PC-9 (cell line): ENCODE results near the gene BRWD1. TPM values are rescaled to one million over a fixed set of nuclear protein-coding genes. Genes with fewer than 3 reads are reported as not detected.

Source experiments
- BruUV-seq: library from RNA; stranded (reverse); fragments of 400-500 nt; replicated peaks from 2 replicates; lab custom pipeline; 2021; lab: Mats Ljungman, UMichigan
- CTCF ChIA-PET: fragments of 300-600 bp; sonication (Branson Sonifier 250); formaldehyde crosslinking; loops from one replicate; lab custom pipeline; 2022; ENCODE audit warnings: antibody characterized with exemption; lab: Charles Lee
- POLR2A ChIA-PET: fragments of 300-600 bp; sonication (Branson Sonifier 250); formaldehyde crosslinking; loops from one replicate; lab custom pipeline; 2022; ENCODE audit warnings: antibody characterized with exemption; ENCODE audit not compliant: unreplicated experiment; lab: Charles Lee
- DNase-seq, 2 experiments: peaks; one replicate each; pipeline versions ENCODE4 v3.0.0 to v3.0.0-alpha.2; 2015 to 2022; ENCODE audit warnings: mixed read lengths in 1 of 2
- H2AFZ ChIP-seq: fragments of 200-600 bp; sonication (generic); 2 replicates; pipeline ENCODE4 v1.8.1; 2017; ENCODE audit warnings: antibody characterized with exemption
- H3F3A ChIP-seq: fragments of 200-600 bp; sonication (generic); 2 replicates; pipeline ENCODE4 v1.8.1; 2017; ENCODE audit warnings: antibody characterized with exemption, mild to moderate bottlenecking, low read depth; ENCODE audit not compliant: insufficient read depth
- H3K27ac ChIP-seq: fragments of 200-600 bp; sonication (generic); 2 replicates; pipeline ENCODE4 v1.6.1; 2016; ENCODE audit warnings: mixed run types
- H3K27me3 ChIP-seq: fragments of 200-600 bp; sonication (generic); 2 replicates; pipeline ENCODE4 v1.6.1; 2016; ENCODE audit warnings: low read depth, mixed run types; ENCODE audit not compliant: insufficient read depth
- H3K36me3 ChIP-seq: fragments of 200-600 bp; sonication (generic); 2 replicates; pipeline ENCODE4 v1.6.1; 2016; ENCODE audit warnings: low read depth, mixed run types
- H3K4me1 ChIP-seq: fragments of 200-600 bp; sonication (generic); replicated peaks from 2 replicates; pipeline ENCODE4 v1.6.1; 2016; ENCODE audit warnings: mixed run types; ENCODE audit not compliant: insufficient read depth
- H3K4me2 ChIP-seq: fragments of 200-600 bp; sonication (generic); 2 replicates; pipeline ENCODE4 v1.6.1; 2017; ENCODE audit warnings: mixed run types
- H3K4me3 ChIP-seq: fragments of 200-600 bp; sonication (generic); 2 replicates; pipeline ENCODE4 v1.6.1; 2016; ENCODE audit warnings: mixed run types
- H3K79me2 ChIP-seq: fragments of 200-600 bp; sonication (generic); 2 replicates; pipeline ENCODE4 v1.6.1; 2017; ENCODE audit warnings: low read depth, mixed run types
- H3K9me2 ChIP-seq: fragments of 200-600 bp; sonication (generic); 2 replicates; pipeline ENCODE4 v1.8.1; 2017; ENCODE audit warnings: mild to moderate bottlenecking; ENCODE audit not compliant: insufficient read depth
- H3K9me3 ChIP-seq: fragments of 200-600 bp; sonication (generic); 2 replicates; pipeline ENCODE4 v1.8.1; 2016; ENCODE audit warnings: low read depth; ENCODE audit not compliant: insufficient read depth
- H4K20me1 ChIP-seq: fragments of 200-600 bp; sonication (generic); 2 replicates; pipeline ENCODE4 v1.8.1; 2017; ENCODE audit not compliant: insufficient read depth
- EZH2 ChIP-seq: fragments of 200-600 bp; sonication (generic); IDR thresholded peaks from 2 replicates; pipeline ENCODE4 v1.8.0; 2017; ENCODE audit warnings: antibody characterized with exemption, low read depth
- intact Hi-C: fragments of 100-400 bp; cut with micrococcal nuclease; formaldehyde crosslinking; loops from one replicate; pipeline ENCODE4 v1.10.0; 2022; ENCODE audit not compliant: unreplicated experiment
- total RNA-seq: library from RNA; stranded (reverse); gene quantifications from 2 replicates; pipeline ENCODE4 v1.2.3, GENCODE V29; 2021
- TF ChIP-seq, protein P1 (sequence below): fragments of 200-600 bp; sonication (generic); conservative IDR thresholded peaks from 2 replicates; pipeline ENCODE4 v1.6.1; 2017; ENCODE audit warnings: mixed run types, antibody characterized with exemption, mild to moderate bottlenecking, moderate library complexity

The BRWD1 gene
- total RNA-seq, 1 experiment from 2014 or later: 42.9 TPM

DNA sequence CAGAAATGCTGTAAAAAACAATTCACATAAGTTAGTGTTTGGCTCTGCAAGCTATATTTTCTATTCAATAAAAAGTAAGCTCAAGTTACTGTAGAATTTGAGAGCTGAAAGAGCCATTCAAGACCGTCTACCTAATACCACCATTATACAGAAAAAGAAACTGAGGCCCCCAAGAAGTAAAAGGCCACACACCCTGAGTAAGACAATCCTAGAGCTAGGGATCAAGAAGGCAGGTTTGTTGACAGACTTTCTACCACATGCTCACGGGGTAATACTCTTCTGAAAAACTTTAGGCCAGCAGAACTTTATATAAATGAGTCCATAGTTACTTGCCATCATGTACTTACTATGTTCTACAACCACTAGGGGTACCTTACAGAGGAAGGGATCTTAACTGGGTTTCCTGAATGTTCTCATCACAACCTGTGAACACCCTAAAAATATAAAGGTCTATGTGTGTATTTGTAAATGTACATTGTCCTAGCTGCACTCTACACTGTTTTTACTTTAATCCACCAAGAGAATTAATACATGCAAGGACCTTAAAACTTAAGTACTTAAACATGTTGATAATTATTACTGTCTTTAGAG, 132.9 kb downstream of the BRWD1 start:
- no peaks in the 10 kb centered on the region for H3K9me3 ChIP-seq
- intact Hi-C loops: loop anchor here (5.0 to 10.0 kb wide), 2 partner anchors 204 to 267 kb away; partner anchors contain the start of gene LCA5L
- H3K4me1 ChIP-seq: peaks cover 9% of the 10 kb centered on the region
- BruUV-seq: no TSS peak
- no peaks in the 10 kb centered on the region for H3K27me3 ChIP-seq
- peaks cover 15% of the 10 kb centered on the region for H3F3A ChIP-seq
- no peak overlapping the region for H3K4me3 ChIP-seq
- DNase-seq: no peak
- peaks cover 23% of the 10 kb centered on the region for H3K79me2 ChIP-seq
- TF ChIP-seq EZH2: no peak
- TF ChIP-seq, protein P1, sequence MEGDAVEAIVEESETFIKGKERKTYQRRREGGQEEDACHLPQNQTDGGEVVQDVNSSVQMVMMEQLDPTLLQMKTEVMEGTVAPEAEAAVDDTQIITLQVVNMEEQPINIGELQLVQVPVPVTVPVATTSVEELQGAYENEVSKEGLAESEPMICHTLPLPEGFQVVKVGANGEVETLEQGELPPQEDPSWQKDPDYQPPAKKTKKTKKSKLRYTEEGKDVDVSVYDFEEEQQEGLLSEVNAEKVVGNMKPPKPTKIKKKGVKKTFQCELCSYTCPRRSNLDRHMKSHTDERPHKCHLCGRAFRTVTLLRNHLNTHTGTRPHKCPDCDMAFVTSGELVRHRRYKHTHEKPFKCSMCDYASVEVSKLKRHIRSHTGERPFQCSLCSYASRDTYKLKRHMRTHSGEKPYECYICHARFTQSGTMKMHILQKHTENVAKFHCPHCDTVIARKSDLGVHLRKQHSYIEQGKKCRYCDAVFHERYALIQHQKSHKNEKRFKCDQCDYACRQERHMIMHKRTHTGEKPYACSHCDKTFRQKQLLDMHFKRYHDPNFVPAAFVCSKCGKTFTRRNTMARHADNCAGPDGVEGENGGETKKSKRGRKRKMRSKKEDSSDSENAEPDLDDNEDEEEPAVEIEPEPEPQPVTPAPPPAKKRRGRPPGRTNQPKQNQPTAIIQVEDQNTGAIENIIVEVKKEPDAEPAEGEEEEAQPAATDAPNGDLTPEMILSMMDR: no peak; the same call in 1 of the 2 replicates
- no peaks in the 10 kb centered on the region for H4K20me1 ChIP-seq
- H3K4me2 ChIP-seq: peak overlapping the region; percentile 93; the same call in 1 of the 2 replicates
- ChIA-PET CTCF (no interaction called here), POLR2A (no interaction called here)
- H3K36me3 ChIP-seq: no peaks in the 10 kb centered on the region
- H2AFZ ChIP-seq: no peak overlapping the region
- no peak overlapping the region for H3K27ac ChIP-seq
- no peaks in the 10 kb centered on the region for H3K9me2 ChIP-seq

DNA sequence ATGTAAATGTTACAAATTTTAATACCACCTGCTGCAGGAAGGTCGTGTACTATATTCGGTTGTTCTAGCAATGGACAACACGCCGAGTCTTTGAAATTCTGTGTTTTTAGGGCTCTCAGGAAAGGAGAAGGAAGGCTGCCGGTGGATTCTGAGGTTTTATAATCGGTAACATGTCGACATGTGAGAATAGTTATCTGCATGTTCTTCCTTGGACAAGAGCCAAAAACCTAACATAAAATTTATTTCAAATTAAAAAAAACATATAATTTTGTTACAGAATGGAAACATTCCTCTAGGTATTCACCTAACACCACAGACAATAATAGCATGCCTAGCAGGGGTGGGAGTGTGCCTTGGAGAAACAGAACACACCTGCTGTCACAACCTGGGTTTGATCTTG, 135.0 kb downstream of the BRWD1 start:
- no peak for DNase-seq
- H3F3A ChIP-seq: no peaks in the 10 kb centered on the region
- intact Hi-C loops: loop anchor here (10.0 kb wide), 1 partner anchor 674 kb away; no protein-coding TSS in a partner anchor
- no TSS peak for BruUV-seq
- no peak overlapping the region for H2AFZ ChIP-seq
- ChIA-PET CTCF (no interaction called here), POLR2A (no interaction called here)
- no peaks in the 10 kb centered on the region for H3K36me3 ChIP-seq
- H4K20me1 ChIP-seq: 0 out of 2 replicates have a peak, but pooled peaks cover 3% of the 10 kb centered on the region
- H3K27ac ChIP-seq: no peak overlapping the region
- peaks cover 9% of the 10 kb centered on the region for H3K4me1 ChIP-seq
- peaks cover 23% of the 10 kb centered on the region for H3K79me2 ChIP-seq
- TF ChIP-seq, protein P1: no peak
- no peak for TF ChIP-seq EZH2
- H3K4me3 ChIP-seq: no peak overlapping the region
- no peak overlapping the region for H3K4me2 ChIP-seq
- no peaks in the 10 kb centered on the region for H3K9me2 ChIP-seq
- H3K27me3 ChIP-seq: no peaks in the 10 kb centered on the region
- no peaks in the 10 kb centered on the region for H3K9me3 ChIP-seq

DNA sequence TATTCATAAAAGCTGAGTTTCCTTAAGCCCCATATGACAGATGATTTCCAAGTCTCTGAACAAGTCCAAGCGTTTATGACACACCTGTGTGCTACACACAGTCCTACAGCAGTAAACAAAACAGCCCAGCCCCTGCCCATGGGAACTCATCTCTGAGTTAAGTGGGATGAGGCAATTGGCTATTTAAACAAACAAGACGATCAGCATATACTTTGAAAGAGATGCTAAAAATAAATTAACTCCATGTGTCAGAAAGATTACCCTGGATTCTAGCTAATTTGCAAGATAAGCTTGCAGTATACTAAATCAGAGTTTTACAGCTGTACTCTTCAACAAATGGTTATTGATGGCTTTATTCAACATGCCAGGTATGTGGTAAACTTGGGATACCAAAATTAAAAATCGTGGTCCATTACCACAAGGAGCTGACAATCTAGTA, 137.1 kb downstream of the BRWD1 start:
- no TSS peak for BruUV-seq
- DNase-seq: no peak
- H3K36me3 ChIP-seq: no peaks in the 10 kb centered on the region

More for the DNA sequence above, 137.1 kb downstream of the BRWD1 start:
- POLR2A ChIA-PET: no interaction called here
- no peaks in the 10 kb centered on the region for H3K9me2 ChIP-seq
- no peaks in the 10 kb centered on the region for H3K9me3 ChIP-seq
- no peaks in the 10 kb centered on the region for H3K4me1 ChIP-seq
- no peaks in the 10 kb centered on the region for H3K27me3 ChIP-seq
- TF ChIP-seq, protein P1: no peak
- TF ChIP-seq EZH2: no peak
- 0 out of 2 replicates have a peak, but pooled peaks cover 3% of the 10 kb centered on the region for H4K20me1 ChIP-seq
- no peak overlapping the region for H3K4me2 ChIP-seq
- peaks cover 9% of the 10 kb centered on the region; the same call in 1 of the 2 replicates for H3K79me2 ChIP-seq
- no peak overlapping the region for H2AFZ ChIP-seq
- H3K27ac ChIP-seq: no peak overlapping the region
- CTCF ChIA-PET: interaction anchor here (0.6 kb wide), 1 partner anchor 35 kb away, joined by 8 read pairs; no protein-coding TSS in a partner anchor
- no peaks in the 10 kb centered on the region for H3F3A ChIP-seq
- intact Hi-C loops: loop anchor here (10.0 kb wide), 1 partner anchor 671 kb away; no protein-coding TSS in a partner anchor
- H3K4me3 ChIP-seq: no peak overlapping the region
